ENCODE data around the gene IFIT5.
"Not testable (repeated sequence)": the region's sequence is repeated elsewhere in the genome, so short reads cannot be mapped to it uniquely, and the experiment has no call there.

IFIT5 gene

GRCh38 chr10:89403043-89403442 lies 11.3 kb upstream of the IFIT5 start:
- TF ChIP-seq JUND (IDR thresholded peaks at IDR 0.05; ENCODE audit: low read depth) = no peak
- DNase-seq (ENCODE audit: low read depth in 1 of 2, low spot score in 1 of 2) = no peak
- in situ Hi-C loops (cut with HindIII; ENCODE audit: low pct_unique_long_range_greater_than_20kb, low sequenced_read_pairs) = no loop called here

- in situ Hi-C loops (cut with HindIII; ENCODE audit: low pct_unique_long_range_greater_than_20kb, low sequenced_read_pairs) = no loop called here
- no peak for TF ChIP-seq JUND (IDR thresholded peaks at IDR 0.05; ENCODE audit: low read depth)
- no peak for DNase-seq (ENCODE audit: low read depth in 1 of 2, low spot score in 1 of 2)
Observed at GRCh38 chr10:89404104-89405047, 10.0 kb upstream of the IFIT5 start.

DNA sequence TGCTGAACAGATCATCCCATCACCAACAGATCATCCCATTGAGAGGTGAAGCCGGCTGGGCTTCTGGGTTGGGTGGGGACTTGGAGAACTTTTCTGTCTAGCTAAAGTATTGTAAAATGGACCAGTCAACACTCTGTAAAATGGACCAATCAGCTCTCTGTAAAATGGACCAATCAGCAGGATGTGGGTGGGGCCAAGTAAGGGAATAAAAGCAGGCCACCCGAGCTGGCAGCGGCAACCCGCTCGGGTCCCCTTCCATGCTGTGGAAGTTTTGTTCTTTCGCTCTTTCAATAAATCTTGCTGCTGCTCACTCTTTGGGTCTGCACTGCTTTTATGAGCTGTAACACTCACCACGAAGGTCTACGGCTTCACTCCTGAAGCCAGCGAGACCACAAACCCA lies 8.2 kb upstream of the IFIT5 start:
- DNase-seq (ENCODE audit: low read depth in 1 of 2, low spot score in 1 of 2); in situ Hi-C loops (cut with HindIII; ENCODE audit: low pct_unique_long_range_greater_than_20kb, low sequenced_read_pairs): not testable (repeated sequence)

DNA sequence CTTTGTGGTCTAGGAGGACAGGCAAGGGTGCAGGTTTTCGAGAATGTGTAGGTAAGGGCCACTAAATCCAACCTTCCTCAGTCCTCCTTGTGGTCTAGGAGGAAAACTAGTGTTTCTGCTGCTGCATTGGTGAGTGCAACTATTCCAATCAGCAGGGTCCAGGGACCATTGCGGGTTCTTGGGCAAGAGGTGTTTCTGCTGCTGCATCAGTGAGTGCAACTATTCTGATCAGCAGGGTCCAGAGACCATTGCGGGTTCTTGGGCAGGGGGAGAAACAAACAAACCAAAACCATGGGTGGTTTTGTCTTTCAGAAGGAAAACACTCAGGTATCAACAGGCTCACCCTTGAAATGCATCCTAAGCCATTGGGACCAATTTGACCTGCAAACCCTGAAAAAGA lies 6.6 kb upstream of the IFIT5 start:
- DNase-seq (ENCODE audit: low read depth in 1 of 2, low spot score in 1 of 2); in situ Hi-C loops (cut with HindIII; ENCODE audit: low pct_unique_long_range_greater_than_20kb, low sequenced_read_pairs): not testable (repeated sequence)

DNA sequence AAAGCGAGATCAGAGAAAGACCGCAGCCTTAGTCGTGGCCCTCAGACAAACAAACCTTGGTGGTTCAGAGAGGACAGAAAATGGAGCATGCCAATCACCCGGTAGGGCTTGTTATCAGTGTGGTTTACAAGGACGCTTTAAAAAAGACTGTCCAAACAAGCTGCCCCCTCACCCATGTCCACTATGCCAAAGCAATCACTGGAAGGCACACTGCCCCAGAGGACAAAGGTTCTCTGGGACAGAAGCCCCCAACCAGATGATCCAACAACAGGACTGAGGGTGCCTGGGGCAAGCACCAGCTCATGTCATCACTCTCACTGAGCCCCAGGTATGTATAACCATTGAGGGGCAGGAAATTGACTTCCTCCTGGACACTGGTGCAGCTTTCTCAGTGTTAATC lies 5.1 kb upstream of the IFIT5 start:
- DNase-seq (ENCODE audit: low read depth in 1 of 2, low spot score in 1 of 2); in situ Hi-C loops (cut with HindIII; ENCODE audit: low pct_unique_long_range_greater_than_20kb, low sequenced_read_pairs): not testable (repeated sequence)

DNA sequence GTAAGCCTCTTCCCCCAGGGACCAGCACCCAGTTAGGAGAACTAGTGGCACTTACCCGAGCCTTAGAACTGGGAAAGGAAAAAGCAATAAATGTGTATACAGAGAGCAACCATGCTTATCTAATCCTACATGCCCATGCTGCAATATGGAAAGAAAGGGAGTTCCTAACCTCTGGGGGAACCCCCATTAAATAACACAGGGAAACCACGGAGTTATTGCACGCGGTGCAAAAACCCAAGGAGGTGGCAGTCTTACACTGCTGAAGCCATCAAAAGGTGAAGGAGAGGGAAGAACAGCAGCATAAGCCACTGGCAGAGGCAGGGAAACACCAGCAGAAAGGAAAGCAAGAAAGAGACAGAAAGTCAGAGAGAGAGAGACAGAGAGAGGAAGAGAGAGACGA lies 3.8 kb upstream of the IFIT5 start:
- in situ Hi-C loops (cut with HindIII; ENCODE audit: low pct_unique_long_range_greater_than_20kb, low sequenced_read_pairs); DNase-seq (ENCODE audit: low read depth in 1 of 2, low spot score in 1 of 2): not testable (repeated sequence)

GRCh38 chr10:89411135-89411534 lies 3.2 kb upstream of the IFIT5 start:
- DNase-seq (ENCODE audit: low read depth in 1 of 2, low spot score in 1 of 2); in situ Hi-C loops (cut with HindIII; ENCODE audit: low pct_unique_long_range_greater_than_20kb, low sequenced_read_pairs): not testable (repeated sequence)

GRCh38 chr10:89412276-89412675 lies 2.1 kb upstream of the IFIT5 start:
- in situ Hi-C loops (cut with HindIII; ENCODE audit: low pct_unique_long_range_greater_than_20kb, low sequenced_read_pairs); DNase-seq (ENCODE audit: low read depth in 1 of 2, low spot score in 1 of 2): not testable (repeated sequence)

DNA sequence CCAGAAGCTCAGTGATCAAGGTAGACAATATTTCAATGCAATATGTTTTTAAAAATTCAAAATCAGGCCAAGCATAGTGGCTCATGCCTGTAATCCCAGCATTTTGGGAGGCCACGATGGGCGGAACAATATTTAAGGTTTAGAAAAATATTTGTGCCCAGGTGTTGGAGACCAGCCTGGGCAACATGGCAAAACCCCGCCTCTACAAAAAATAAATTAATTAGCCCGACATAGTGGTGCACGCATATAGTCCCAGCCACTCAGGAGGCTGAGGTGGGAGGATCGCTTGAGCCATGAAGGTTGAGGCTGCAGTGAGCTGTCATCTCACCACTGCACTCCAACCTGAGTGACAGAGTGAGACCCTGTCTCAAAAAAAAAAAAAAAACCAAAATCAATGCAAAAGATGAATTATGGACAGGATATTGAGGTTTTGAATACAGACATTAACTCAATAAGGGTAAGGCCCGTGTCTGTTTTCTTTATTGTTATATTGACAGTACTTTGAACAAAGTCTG lies 913 bp upstream of the IFIT5 start:
- TF ChIP-seq JUND (IDR thresholded peaks at IDR 0.05; ENCODE audit: low read depth) = no peak
- in situ Hi-C loops (cut with HindIII; ENCODE audit: low pct_unique_long_range_greater_than_20kb, low sequenced_read_pairs) = no loop called here
- no peak for DNase-seq (ENCODE audit: low read depth in 1 of 2, low spot score in 1 of 2)

DNA sequence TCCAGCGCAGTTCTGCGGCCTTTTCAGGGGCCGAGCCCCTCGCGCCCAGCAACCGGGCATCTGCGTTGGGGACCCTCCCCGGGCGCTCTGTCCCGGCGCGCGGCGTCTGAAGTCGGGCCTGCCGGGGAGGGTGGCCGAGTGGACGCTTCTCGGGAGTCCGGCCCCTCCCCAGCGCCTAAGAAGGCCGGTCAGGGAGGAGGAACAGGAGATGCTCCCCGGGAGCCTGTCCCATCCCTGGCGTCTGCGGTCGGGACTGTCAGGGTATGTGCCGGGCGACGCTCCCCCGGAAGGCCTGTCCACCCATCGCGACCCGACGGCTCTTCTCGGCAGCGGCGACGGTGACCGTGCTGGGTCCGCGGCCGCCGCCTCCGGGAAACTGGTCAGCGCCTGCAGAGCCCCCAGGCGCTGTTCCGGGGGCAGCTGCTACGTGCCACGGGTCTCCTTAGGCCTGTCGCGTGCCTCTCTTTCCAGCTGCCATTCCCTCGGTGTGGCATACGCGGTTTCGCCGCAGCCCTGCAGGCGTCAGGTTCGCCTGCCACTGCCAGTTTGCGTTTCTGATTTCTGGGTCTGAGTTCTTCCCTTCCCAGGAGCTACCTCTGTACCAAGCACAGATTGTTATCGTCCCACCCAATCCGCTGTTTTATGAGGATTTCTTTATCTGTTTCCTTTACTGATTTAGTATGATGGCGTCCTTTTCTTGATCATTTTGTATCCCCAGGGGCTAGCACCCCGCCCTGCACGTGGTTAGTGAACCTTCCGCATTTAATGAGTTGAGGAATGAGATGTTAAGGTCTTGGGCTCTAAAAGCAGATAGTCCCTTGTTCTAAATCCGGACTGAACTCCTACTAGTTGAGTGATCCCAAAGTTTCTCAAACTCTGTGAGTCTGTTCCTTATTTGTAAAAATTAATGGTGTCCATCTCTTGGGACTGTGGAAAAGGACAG lies 782 bp downstream of the IFIT5 start:
- peak; percentile 57 to 64 for DNase-seq (ENCODE audit: low read depth in 1 of 2, low spot score in 1 of 2)
- no peak for TF ChIP-seq JUND (IDR thresholded peaks at IDR 0.05; ENCODE audit: low read depth)
- in situ Hi-C loops (cut with HindIII; ENCODE audit: low pct_unique_long_range_greater_than_20kb, low sequenced_read_pairs) = no loop called here

- no peak for TF ChIP-seq JUND (IDR thresholded peaks at IDR 0.05; ENCODE audit: low read depth)
- no peak for DNase-seq (ENCODE audit: low read depth in 1 of 2, low spot score in 1 of 2)
- in situ Hi-C loops (cut with HindIII; ENCODE audit: low pct_unique_long_range_greater_than_20kb, low sequenced_read_pairs) = no loop called here
Observed at GRCh38 chr10:89416465-89416864, 2.1 kb downstream of the IFIT5 start.

DNA sequence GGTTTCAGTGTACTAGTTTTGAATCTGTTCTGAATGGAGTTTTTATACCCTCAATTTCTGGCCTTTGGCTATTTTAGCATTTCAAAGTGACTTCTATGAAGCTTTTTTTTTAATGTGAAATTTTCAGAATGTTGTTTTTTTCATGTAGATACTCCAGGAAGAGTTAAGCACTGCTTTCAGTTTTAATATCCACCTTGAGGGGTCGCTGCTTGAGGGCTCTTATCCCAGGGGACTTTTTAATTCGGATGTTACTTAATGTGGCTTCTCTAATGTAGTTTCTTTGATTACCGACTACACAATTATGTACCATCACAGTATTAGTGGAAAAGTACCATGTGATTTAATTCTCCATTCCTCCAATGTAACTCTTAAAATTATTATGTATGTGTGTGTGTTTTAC lies 5.2 kb downstream of the IFIT5 start:
- in situ Hi-C loops (cut with HindIII; ENCODE audit: low pct_unique_long_range_greater_than_20kb, low sequenced_read_pairs) = no loop called here
- no peak for DNase-seq (ENCODE audit: low read depth in 1 of 2, low spot score in 1 of 2)
- no peak for TF ChIP-seq JUND (IDR thresholded peaks at IDR 0.05; ENCODE audit: low read depth)

DNA sequence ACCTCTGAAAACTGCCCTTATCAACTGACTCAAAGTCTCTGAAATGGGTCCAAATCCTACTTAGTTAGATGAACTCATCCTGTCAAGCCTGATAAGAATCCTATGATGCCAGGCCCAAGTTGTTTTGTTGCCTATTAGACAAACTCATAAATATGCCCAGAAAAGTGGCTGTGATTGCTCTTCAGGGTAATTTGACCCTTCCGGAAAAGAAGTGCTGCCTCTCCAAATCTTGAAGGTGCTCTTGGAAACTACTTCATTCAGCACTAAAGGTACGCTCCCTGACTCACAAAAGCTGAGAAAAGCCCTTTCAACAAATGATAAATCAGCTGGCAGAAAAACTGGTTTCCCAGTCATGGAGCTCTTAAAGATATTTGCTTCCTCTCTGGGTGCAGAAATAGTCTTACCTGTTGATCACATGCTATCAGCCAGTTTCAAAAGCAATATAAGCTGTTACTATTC lies 6.7 kb downstream of the IFIT5 start:
- in situ Hi-C loops (cut with HindIII; ENCODE audit: low pct_unique_long_range_greater_than_20kb, low sequenced_read_pairs) = no loop called here
- no peak for TF ChIP-seq JUND (IDR thresholded peaks at IDR 0.05; ENCODE audit: low read depth)
- DNase-seq (ENCODE audit: low read depth in 1 of 2, low spot score in 1 of 2) = no peak

Data from T47D (cell line).